ENCODE measurements around the gene ITCH. TPM values are rescaled to one million over a fixed set of nuclear protein-coding genes. Genes with fewer than 3 reads are reported as not detected.
"Not testable (repeated sequence)": the region's sequence is repeated elsewhere in the genome, so short reads cannot be mapped to it uniquely, and the experiment has no call there.

ITCH gene
- total RNA-seq, 5 donors from 2014 or later (not counting 1 experiment from before 2014, with no cell fraction given), result 50.5 to 63.6 (median 53.3) TPM

GRCh38 chr20:34389954-34390555 is 27.0 kb downstream of the ITCH start:
- 100% methylated on average over 1 of the region's 3 CpGs for WGBS (ENCODE audit: insufficient coverage)
- Mint-ChIP-seq H3K4me3 (no peak overlapping the region), H3K9me3 (no peaks in the 10 kb centered on the region), H3K27me3 (no peaks in the 10 kb centered on the region), H3K27ac (no peak overlapping the region), H3K36me3 (peaks cover 27% of the 10 kb centered on the region), H3K4me1 (peaks cover 39 to 49% (median 44%) of the 10 kb centered on the region in 3 donors)
- ChIA-PET POLR2A (interaction anchor here in 1 of 2 donors (0.6 kb wide), 2 partner anchors 52 to 78 kb away, joined by 4 read pairs; no protein-coding TSS in a partner anchor), CTCF (interaction anchor here in 1 of 2 donors (0.6 to 0.7 kb wide), 2 partner anchors 21 to 472 kb away, joined by 6 to 7 read pairs; no protein-coding TSS in a partner anchor)
- peaks cover 4 to 29% of the 10 kb centered on the region in 2 donors for H3K36me3 ChIP-seq (ENCODE audit: control insufficient read depth in 2 of 2, extremely low read depth in 1 of 2, insufficient read depth in 1 of 2, low read length in 1 of 2)
- no peaks in the 10 kb centered on the region for H3K9me3 ChIP-seq
- H3K27me3 ChIP-seq (replicated peaks in 1 of 2; ENCODE audit: control insufficient read depth in 2 of 2, extremely low read depth in 1 of 2, insufficient read depth in 2 of 2, low read length in 1 of 2), result no peaks in the 10 kb centered on the region
- no peak for ATAC-seq (replicated peaks in 1 of 4)
- no peak for DNase-seq
- no peak overlapping the region for H3K4me3 ChIP-seq (ENCODE audit: control insufficient read depth in 1 of 2, extremely low read depth in 1 of 2, low read length in 1 of 2)
- H3K4me1 ChIP-seq (ENCODE audit: control insufficient read depth in 1 of 2, extremely low read depth in 1 of 2, insufficient read depth in 2 of 2, low read length in 2 of 2), result peaks cover 0 to 15% of the 10 kb centered on the region in 2 experiments
- no peak overlapping the region for H3K27ac ChIP-seq (ENCODE audit: low read length)

- POLR2A ChIA-PET, result no interaction called here
- H3K9me3 Mint-ChIP-seq, result no peaks in the 10 kb centered on the region
- no peak overlapping the region for H3K27ac Mint-ChIP-seq
- peaks cover 17 to 30% (median 28%) of the 10 kb centered on the region in 3 donors for H3K4me1 Mint-ChIP-seq
- Histone ChIP-seq H3K36me3 (ENCODE audit: control insufficient read depth in 2 of 2, extremely low read depth in 1 of 2, insufficient read depth in 1 of 2, low read length in 1 of 2) (peaks cover 9 to 41% of the 10 kb centered on the region in 2 donors), H3K9me3 (no peaks in the 10 kb centered on the region), H3K4me3 (ENCODE audit: control insufficient read depth in 1 of 2, extremely low read depth in 1 of 2, low read length in 1 of 2) (no peak overlapping the region), H3K4me1 (ENCODE audit: control insufficient read depth in 1 of 2, extremely low read depth in 1 of 2, insufficient read depth in 2 of 2, low read length in 2 of 2) (no peaks in the 10 kb centered on the region), H3K27ac (ENCODE audit: low read length) (no peak overlapping the region), H3K27me3 (replicated peaks in 1 of 2; ENCODE audit: control insufficient read depth in 2 of 2, extremely low read depth in 1 of 2, insufficient read depth in 2 of 2, low read length in 1 of 2) (no peaks in the 10 kb centered on the region)
- no peak overlapping the region for H3K4me3 Mint-ChIP-seq
- DNase-seq (no peak), ATAC-seq (replicated peaks in 1 of 4) (no peak)
- H3K27me3 Mint-ChIP-seq, result no peaks in the 10 kb centered on the region
- no CpG with 5 or more reads among the region's 5 CpGs for WGBS (ENCODE audit: insufficient coverage)
- CTCF ChIA-PET, result no interaction called here
- peaks cover 38% of the 10 kb centered on the region for H3K36me3 Mint-ChIP-seq
Measured at GRCh38 chr20:34396408-34396807, 33.3 kb downstream of the ITCH start.

- Mint-ChIP-seq H3K36me3 (peaks cover 40% of the 10 kb centered on the region), H3K27me3 (no peaks in the 10 kb centered on the region), H3K4me3 (no peak overlapping the region), H3K4me1 (peaks cover 22 to 35% (median 35%) of the 10 kb centered on the region in 3 donors), H3K27ac (no peak overlapping the region), H3K9me3 (no peaks in the 10 kb centered on the region)
- Histone ChIP-seq H3K36me3 (ENCODE audit: control insufficient read depth in 2 of 2, extremely low read depth in 1 of 2, insufficient read depth in 1 of 2, low read length in 1 of 2) (peaks cover 9 to 44% of the 10 kb centered on the region in 2 donors), H3K9me3 (no peaks in the 10 kb centered on the region), H3K4me1 (ENCODE audit: control insufficient read depth in 1 of 2, extremely low read depth in 1 of 2, insufficient read depth in 2 of 2, low read length in 2 of 2) (no peaks in the 10 kb centered on the region), H3K27me3 (replicated peaks in 1 of 2; ENCODE audit: control insufficient read depth in 2 of 2, extremely low read depth in 1 of 2, insufficient read depth in 2 of 2, low read length in 1 of 2) (no peaks in the 10 kb centered on the region), H3K27ac (ENCODE audit: low read length) (no peak overlapping the region), H3K4me3 (ENCODE audit: control insufficient read depth in 1 of 2, extremely low read depth in 1 of 2, low read length in 1 of 2) (no peak overlapping the region)
- no peak for DNase-seq
- POLR2A ChIA-PET, result interaction anchor here (0.5 to 0.7 kb wide), 4 partner anchors 18 to 1446 kb away, joined by 3 to 7 read pairs (median 5); no protein-coding TSS in a partner anchor
- no peak for ATAC-seq (replicated peaks in 1 of 4)
- CTCF ChIA-PET, result interaction anchor here in 1 of 2 donors (0.6 kb wide), 1 partner anchor 19 kb away, joined by 6 read pairs; no protein-coding TSS in a partner anchor
- 97% methylated on average over 3 of the region's 9 CpGs for WGBS (ENCODE audit: insufficient coverage)
Measured at GRCh38 chr20:34397096-34397495, 34.0 kb downstream of the ITCH start.

- H3K9me3 ChIP-seq; ATAC-seq (replicated peaks in 1 of 4); POLR2A ChIA-PET; H3K27ac ChIP-seq (ENCODE audit: low read length); CTCF ChIA-PET; H3K27me3 Mint-ChIP-seq; H3K9me3 Mint-ChIP-seq; DNase-seq; H3K27me3 ChIP-seq (replicated peaks in 1 of 2; ENCODE audit: control insufficient read depth in 2 of 2, extremely low read depth in 1 of 2, insufficient read depth in 2 of 2, low read length in 1 of 2); H3K4me3 ChIP-seq (ENCODE audit: control insufficient read depth in 1 of 2, extremely low read depth in 1 of 2, low read length in 1 of 2); H3K4me3 Mint-ChIP-seq: not testable (repeated sequence)
- peaks cover 25% of the 10 kb centered on the region for H3K36me3 Mint-ChIP-seq
- 94% methylated on average over 3 of the region's 6 CpGs for WGBS (ENCODE audit: insufficient coverage)
- peaks cover 48 to 58% (median 58%) of the 10 kb centered on the region in 3 donors for H3K4me1 Mint-ChIP-seq
- peaks cover 5 to 21% of the 10 kb centered on the region in 2 donors for H3K36me3 ChIP-seq (ENCODE audit: control insufficient read depth in 2 of 2, extremely low read depth in 1 of 2, insufficient read depth in 1 of 2, low read length in 1 of 2)
- H3K27ac Mint-ChIP-seq, result peak overlapping the region; percentile 45 to 56
- H3K4me1 ChIP-seq (ENCODE audit: control insufficient read depth in 1 of 2, extremely low read depth in 1 of 2, insufficient read depth in 2 of 2, low read length in 2 of 2), result peaks cover 10 to 16% of the 10 kb centered on the region in 2 experiments
Measured at GRCh38 chr20:34400776-34401175, 37.7 kb downstream of the ITCH start.

GRCh38 chr20:34401741-34402455 is 38.8 kb downstream of the ITCH start:
- Histone ChIP-seq H3K27ac (ENCODE audit: low read length) (no peak overlapping the region), H3K9me3 (no peaks in the 10 kb centered on the region), H3K27me3 (replicated peaks in 1 of 2; ENCODE audit: control insufficient read depth in 2 of 2, extremely low read depth in 1 of 2, insufficient read depth in 2 of 2, low read length in 1 of 2) (no peaks in the 10 kb centered on the region), H3K4me1 (ENCODE audit: control insufficient read depth in 1 of 2, extremely low read depth in 1 of 2, insufficient read depth in 2 of 2, low read length in 2 of 2) (peaks cover 15 to 22% of the 10 kb centered on the region in 2 experiments), H3K4me3 (ENCODE audit: control insufficient read depth in 1 of 2, extremely low read depth in 1 of 2, low read length in 1 of 2) (no peak overlapping the region), H3K36me3 (ENCODE audit: control insufficient read depth in 2 of 2, extremely low read depth in 1 of 2, insufficient read depth in 1 of 2, low read length in 1 of 2) (peaks cover 0 to 18% of the 10 kb centered on the region in 2 donors)
- H3K27ac Mint-ChIP-seq, result no peak overlapping the region
- CTCF ChIA-PET, result interaction anchor here in 1 of 2 donors (0.6 kb wide), 1 partner anchor 15 kb away, joined by 5 read pairs; no protein-coding TSS in a partner anchor
- peaks cover 53 to 62% (median 61%) of the 10 kb centered on the region in 3 donors for H3K4me1 Mint-ChIP-seq
- no peak overlapping the region for H3K4me3 Mint-ChIP-seq
- peaks cover 18% of the 10 kb centered on the region for H3K36me3 Mint-ChIP-seq
- no peaks in the 10 kb centered on the region for H3K9me3 Mint-ChIP-seq
- no peak for DNase-seq
- ATAC-seq (replicated peaks in 1 of 4), result no peak
- no peaks in the 10 kb centered on the region for H3K27me3 Mint-ChIP-seq
- WGBS (ENCODE audit: insufficient coverage), result 95% methylated on average over 2 of the region's 8 CpGs
- POLR2A ChIA-PET, result interaction anchor here in 1 of 2 donors (0.7 kb wide), 1 partner anchor 349 kb away, joined by 4 read pairs; no protein-coding TSS in a partner anchor

- H3K27me3 ChIP-seq (replicated peaks in 1 of 2; ENCODE audit: control insufficient read depth in 2 of 2, extremely low read depth in 1 of 2, insufficient read depth in 2 of 2, low read length in 1 of 2), result no peaks in the 10 kb centered on the region
- no CpG with 5 or more reads among the region's 1 CpG for WGBS (ENCODE audit: insufficient coverage)
- ATAC-seq (replicated peaks in 1 of 4), result no peak
- H3K9me3 Mint-ChIP-seq, result no peaks in the 10 kb centered on the region
- H3K4me3 Mint-ChIP-seq, result no peak overlapping the region
- peaks cover 15% of the 10 kb centered on the region for H3K36me3 Mint-ChIP-seq
- H3K4me3 ChIP-seq (ENCODE audit: control insufficient read depth in 1 of 2, extremely low read depth in 1 of 2, low read length in 1 of 2), result no peak overlapping the region
- peaks cover 15 to 22% of the 10 kb centered on the region in 2 experiments for H3K4me1 ChIP-seq (ENCODE audit: control insufficient read depth in 1 of 2, extremely low read depth in 1 of 2, insufficient read depth in 2 of 2, low read length in 2 of 2)
- no peak for DNase-seq
- no peaks in the 10 kb centered on the region for H3K9me3 ChIP-seq
- ChIA-PET POLR2A (interaction anchor here in 1 of 2 donors (0.6 kb wide), 1 partner anchor 62 kb away, joined by 3 read pairs; no protein-coding TSS in a partner anchor), CTCF (no interaction called here)
- no peak overlapping the region for H3K27ac Mint-ChIP-seq
- peaks cover 55 to 62% (median 60%) of the 10 kb centered on the region in 3 donors for H3K4me1 Mint-ChIP-seq
- no peaks in the 10 kb centered on the region for H3K27me3 Mint-ChIP-seq
- H3K36me3 ChIP-seq (ENCODE audit: control insufficient read depth in 2 of 2, extremely low read depth in 1 of 2, insufficient read depth in 1 of 2, low read length in 1 of 2), result peaks cover 0 to 18% of the 10 kb centered on the region in 2 donors
- H3K27ac ChIP-seq (ENCODE audit: low read length), result no peak overlapping the region
Measured at GRCh38 chr20:34402461-34402860, 39.4 kb downstream of the ITCH start.
